HG02571 (cell line): ENCODE results near the gene PSKH1.
"Not testable (repeated sequence)": the region's sequence is repeated elsewhere in the genome, so short reads cannot be mapped to it uniquely, and the experiment has no call there.

ENCODE experiments used
- ATAC-seq: cut with Tn5 transposase; IDR thresholded peaks from one replicate; pipeline ENCODE4 v1.9.1; 2021; ENCODE audit warnings: mild to moderate bottlenecking, moderate library complexity; ENCODE audit not compliant: unreplicated experiment

The PSKH1 gene

DNA sequence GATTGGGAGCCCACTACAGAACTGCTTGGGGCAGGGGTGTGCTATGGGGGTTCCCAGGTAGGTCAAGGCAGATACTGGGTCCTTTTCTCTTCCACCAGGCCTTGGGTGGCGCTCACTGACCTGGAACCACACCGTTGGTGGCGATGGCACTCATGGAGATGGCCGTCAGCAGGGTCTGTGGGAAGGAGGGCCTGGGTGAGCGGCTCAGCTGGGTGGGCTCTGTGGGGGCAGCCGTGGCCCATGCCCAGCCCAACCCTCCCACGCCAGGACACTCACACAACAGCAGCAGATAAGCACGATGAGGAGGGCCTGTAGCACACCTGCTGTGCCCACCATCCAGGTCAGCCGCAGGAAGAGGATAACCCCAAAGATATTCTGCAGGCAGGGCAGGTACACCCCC lies 64.6 kb downstream of the PSKH1 start:
- ATAC-seq, result no peak

DNA sequence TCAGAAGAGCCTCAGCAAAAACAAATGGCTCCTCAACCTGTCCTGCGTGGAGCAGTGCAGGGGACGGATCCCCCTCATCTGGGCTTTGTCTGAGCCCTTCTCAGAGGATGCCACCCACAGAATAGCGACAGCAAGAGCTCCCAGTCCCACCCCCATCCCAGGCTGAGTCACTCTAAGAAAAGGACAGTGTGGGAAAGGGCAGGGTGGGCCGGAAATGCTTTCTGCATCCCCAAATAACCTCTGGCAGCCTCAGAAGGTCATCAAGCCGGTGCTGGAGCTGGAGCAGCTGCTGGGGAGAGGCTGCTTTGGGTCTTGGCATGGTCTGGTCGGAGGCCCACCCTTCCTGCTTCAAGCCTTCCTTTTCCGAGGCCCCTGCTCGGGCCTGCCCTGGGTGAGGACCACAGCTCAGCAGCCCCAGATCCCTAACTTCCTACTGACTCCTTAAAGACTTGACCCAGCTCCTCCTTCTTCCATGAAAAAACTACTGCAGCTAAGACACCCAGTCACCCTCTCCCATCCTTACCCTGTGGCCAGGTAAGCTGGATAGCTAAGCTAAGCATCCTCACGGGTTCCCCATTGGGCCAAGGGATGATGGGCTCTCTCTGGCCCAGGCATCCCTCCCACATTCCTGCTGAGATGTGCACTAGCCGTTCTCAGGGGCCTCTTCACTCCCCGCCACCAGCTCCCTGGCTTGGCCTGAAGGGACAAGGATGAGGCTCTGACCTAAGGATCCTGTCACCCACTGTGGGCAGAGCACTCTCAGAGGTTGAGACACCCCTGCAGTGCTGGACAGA lies 66.7 kb downstream of the PSKH1 start:
- ATAC-seq, result no peak

DNA sequence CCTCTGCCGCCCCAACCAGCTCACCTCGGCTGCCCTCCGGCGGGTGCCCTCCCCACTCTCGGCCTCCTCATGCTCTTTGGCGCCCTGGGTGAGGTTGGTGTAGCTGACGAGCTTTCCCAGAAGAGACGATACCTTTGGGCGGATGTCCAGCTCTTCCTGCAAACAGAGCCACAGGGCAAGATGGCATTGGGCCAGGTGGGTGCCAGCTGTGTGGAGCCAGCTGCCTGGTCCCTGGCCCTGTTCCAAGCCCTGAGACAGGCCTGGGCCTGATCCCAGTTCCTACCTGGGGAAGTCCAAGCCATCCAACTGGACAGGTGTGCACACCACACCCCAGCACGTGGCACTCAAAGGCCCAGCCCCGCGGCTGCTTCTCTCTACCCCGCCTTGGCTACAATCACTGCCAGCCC lies 68.5 kb downstream of the PSKH1 start:
- ATAC-seq, result no peak

DNA sequence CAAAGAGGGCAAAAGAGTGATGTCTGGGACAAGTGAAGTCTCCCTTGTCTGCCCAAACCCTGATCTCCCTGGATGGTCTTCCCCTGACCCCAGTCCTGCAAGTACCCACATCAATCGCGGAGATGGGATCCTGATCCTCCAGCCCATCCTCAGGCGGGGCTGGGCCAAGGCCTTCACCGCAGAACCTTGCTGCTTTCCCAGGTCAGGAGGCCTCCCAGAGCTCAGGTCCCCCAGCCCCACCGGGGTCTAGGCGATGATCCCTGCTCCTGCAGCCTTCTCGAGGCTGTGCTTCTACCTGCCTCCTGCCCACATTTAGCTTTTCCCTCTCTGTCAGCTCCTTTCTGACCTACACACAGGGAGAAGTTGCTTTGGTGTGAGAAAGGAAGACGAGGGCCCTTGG lies 69.1 kb downstream of the PSKH1 start:
- no peak for ATAC-seq

DNA sequence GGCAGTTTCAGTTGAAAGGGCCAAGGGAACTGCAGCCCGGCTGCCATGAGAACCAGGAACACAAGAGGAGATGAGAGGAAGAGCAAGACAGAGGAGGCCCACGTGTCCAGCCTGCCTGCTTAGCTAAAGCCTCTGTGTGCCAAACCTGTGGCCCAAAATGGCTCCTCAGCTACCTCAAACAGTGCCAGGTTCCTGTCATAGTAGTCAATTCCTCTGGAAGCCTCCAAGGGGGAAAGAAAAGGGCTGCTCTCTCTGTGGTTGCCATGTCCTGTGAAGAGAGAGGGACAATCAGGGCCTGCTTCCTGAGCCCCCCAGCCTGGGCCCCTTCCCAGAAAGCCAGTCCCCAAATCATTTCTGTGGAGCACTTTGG lies 70.2 kb downstream of the PSKH1 start:
- ATAC-seq, result no peak

DNA sequence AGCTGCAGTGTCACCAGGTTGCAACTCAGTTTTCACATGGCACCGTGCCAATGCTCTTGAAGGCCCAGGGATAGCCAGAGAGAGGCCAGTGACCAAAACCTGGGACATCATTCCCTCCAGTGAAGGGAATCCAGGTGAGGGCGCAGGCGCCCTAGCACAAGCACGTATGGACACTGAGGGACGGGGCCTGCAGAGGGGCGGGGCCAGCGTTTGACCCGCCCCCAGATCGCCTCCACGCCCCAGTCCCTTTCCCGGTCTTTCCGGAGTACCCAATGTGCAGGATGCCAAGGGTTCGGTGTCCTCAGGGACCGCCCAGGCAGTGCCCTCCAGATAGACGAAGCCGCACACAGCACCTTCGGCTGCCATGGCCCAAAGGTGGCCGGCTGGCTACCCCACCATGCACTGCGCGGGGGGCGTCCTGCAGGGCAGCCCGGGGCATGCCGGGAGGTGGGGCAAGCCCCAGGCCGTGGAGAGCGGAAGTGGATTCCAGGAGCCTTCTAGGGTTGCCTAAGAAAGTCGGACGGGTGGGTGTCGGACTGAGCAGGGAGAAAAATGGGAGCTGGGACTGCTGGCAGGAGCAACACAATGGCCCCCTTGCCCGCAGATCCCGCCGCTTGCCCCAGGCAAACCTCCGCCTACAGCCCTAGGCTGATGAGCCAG lies 70.7 kb downstream of the PSKH1 start:
- no peak for ATAC-seq

DNA sequence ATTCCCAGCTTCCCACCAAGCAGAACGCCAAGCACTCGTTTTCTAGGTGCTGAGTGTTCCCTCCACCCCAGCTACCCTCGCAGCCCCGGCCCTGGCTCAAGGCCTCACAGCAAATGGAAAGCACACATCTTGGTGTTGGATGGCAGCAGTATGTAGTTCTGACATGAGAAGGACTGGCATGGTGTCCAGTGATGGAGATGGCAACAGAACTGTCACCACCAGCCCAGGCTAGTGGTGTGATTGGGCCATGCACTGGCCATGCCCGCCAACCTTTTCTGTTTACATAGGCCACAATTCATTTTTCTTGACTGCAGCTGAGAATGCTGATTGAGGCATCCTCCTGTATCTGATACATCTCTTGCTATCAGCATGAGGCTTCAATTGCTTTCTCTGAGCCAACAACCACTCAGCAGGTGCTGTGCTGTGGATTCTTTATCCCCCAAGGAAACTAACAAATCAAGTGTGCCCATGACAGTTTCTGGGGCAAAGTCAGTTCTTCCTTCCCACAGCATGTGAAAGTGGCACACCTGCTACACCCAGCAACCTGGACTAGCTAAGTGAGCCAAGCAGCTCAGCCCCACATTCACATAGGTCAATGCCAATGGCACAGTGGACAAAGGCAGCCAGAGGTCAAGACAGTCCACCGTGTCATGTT lies 71.5 kb downstream of the PSKH1 start:
- no peak for ATAC-seq

DNA sequence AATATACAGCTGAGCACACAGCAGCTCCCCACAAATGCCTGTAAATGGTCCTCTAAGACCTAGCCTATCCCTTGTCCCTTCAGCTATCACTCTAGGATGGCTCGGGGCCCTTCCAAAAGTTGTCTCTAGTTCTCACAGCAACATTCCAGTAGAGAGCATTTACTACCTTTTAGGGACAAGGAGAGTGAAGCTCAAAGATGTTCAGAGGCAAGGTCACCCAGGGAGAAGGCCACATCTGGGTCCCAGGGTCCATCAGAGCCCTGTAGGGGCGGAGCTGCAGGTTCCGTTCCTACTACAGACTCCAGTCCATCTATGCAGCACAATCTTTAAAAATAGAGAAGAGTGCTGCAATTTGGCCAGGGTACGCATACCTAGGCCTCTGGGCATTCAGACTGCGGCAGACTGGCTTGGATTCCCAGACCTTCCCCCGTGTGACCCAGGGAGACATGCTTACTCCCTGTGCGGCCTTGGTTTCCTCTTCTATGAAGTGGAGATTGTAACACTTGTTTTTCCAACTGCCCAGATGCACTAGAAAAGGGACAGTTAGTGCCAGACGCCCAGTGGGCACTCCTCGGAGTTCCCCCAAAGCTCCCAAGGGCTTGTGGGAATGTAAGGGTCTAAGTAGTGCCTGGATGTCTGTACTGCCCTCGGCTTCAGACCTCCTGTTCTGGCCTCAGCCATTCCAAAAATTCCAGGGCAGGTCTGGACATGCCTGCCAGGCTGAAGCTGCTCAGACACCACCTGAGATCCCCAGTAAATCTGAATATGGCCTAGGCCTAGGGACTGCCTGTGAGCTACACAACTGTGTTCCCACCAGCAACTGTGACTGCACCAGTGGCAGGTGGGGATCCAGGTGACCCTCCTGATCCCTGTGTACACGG lies 72.9 kb downstream of the PSKH1 start:
- ATAC-seq, result no peak

DNA sequence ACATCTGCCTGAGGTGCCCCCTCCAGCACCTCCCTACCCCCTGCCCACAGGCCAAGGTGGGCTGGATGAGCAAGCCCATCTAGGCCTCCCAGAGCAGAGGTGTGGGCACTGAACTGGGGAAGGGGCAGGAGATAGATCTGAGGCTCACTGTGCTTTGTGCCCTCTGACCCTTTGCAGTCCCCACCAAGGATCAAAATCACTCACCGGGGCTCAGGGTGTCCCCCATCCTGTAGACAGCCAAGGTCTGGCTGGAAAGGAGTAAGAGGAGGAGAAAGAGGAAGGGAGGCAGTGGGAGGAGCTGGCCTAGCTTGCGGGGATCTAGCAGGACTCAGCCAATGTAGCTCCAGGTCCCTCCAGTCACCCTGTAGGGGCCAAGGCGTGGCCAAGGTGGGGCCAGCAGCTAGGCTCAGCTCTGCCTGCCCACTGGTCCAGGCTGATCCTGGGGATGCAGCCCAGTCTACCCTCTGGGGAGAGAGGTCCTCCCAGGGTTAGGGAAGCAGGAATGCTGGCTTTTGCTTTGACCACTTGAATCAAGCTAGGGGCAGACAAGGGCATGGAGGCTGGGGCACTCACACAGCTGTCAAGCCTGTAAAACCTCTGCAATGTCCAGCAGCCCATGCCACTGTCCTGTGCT lies 73.6 kb downstream of the PSKH1 start:
- no peak for ATAC-seq

DNA sequence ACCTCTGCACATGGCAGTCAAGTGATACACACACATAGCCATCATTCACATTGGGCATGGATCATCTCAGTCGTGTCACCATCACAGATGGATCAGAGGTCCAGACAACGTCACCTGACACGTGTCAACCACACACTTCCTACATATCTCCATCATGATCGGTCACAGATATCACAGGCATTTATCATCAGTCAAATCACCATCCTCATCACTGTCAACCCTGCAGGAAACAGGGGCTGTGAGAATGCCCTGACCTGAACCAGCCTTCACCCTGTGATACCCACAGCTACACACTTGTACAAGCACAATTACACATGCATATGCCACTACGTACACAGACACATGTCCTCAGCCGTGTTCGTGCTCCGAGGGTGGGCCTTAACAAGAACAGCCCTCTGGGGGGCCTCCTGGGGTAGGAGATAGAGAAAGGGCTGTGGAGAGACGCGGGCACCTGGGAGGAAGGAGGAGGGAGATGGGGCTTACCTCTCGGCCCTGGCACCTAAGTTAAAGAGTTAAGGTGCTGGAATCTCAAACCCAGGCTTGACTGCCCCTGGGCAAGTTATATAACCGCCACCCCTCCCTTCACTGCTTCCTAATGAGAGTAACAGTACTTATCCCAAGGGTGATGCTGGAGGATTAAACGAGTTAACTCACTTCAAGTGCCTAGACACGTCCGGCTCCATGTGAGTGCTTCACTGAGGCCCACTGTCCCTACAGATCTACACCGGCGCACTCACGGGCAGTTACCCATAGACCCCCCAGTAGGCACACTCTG lies 74.3 kb downstream of the PSKH1 start:
- ATAC-seq, result no peak

DNA sequence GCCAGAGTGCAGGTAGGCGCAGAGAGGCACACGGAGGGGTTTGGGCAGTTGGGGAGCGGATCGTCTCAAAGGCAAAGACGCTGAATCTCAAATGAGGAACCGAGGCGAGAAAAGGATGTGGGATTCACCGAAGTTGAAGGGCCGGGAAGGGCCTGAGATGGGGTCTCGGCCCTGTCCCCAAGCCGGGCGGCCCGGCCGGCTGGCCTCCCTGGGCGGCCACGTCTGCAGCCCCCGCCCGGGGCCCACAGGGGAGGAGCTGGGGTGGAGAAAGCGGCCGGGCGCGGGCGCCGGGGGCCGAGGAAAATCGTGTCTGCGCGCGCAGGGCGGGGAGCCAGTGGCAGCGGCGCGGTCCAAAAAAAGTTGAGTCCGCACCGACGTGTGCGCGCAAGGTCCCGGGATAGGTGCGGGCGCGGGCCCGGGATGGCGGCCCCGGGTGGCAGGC lies 74.9 kb downstream of the PSKH1 start:
- ATAC-seq, result peak; percentile 19

DNA sequence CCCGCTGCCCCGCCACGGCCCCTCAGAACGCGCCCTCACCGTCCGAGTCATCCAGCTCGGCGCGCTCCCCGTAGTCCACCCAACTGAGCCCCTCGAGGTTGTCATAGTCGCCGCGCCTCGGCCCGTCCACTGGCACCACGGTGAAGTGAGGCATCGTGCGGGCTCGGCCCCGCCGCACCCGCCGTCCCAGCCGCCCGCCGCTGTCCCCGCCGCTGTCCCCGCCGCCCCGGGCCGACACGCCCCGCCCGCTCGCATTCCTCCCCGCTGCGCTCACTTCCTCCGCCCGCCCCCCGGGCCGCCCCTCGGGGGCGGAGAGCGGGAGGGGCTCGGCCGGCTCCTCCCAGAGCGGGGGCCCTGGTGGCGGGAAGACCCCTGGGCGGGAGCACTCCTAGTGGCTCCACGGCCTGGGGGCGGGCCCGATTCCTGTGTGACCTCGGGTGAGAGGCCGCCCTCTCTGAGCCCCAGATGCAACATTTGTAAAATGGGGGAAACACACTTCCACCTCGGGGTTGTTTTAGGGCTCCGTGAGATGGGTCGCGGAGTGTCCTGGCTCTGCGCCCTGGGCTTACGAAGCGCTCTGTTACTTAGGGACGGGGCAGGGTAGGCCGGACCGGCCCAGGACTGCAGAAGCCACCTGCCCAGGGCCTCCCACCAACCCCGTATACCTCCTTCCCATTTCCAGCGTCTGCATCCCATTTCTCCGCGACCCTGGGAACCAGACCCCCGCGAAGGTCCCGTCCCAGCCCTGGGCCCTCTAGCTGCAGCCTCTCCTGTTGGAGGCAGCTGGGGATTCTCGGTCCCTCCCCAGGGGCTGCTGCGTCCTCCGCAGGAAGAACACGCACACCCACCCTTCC lies 75.6 kb downstream of the PSKH1 start, which contains the start of gene SLC12A4:
Gene SLC12A4, minus strand, starts transcription at position 238 of the 854 bp plus-strand sequence. Its CDS starts 84 bp downstream, at position 154.
- peak; percentile 59 for ATAC-seq

DNA sequence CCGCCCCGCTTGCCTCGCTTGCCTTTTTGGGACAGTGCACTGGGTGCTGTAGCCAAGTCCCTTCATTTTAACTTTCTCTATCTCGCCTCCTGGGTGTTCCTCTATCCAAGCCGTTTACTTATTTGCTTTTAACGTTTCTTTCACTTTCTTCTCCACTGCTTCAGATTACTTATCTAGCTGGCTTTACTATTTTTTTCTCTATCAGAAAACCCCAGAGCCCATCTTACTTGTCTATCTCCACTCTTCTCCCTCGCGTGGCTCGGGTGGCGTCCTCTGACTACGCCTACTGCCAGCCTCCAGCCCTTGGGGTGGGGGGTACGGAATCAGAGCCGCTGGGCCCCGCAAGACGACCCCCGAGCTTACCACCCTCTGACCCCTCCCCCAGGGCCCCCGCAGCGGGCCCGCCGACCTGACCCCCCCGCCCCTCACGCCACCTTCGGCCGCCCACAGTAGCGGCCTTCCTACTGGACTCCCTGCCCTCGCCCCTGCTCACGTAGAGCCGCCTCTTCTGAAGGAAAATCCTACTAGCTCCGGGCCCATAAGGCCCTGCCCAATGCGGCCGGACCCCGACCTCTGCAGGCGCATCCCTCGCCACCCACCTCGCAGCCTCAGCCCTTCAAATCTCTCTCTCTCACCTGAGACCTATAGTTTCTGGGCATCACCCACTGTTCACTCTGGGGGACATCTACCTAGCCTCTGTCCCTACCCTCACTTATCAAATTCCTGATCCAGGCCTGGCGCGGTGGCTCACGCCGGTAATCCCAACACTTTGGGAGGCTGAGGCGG lies 76.4 kb downstream of the PSKH1 start:
- ATAC-seq, result no peak

DNA sequence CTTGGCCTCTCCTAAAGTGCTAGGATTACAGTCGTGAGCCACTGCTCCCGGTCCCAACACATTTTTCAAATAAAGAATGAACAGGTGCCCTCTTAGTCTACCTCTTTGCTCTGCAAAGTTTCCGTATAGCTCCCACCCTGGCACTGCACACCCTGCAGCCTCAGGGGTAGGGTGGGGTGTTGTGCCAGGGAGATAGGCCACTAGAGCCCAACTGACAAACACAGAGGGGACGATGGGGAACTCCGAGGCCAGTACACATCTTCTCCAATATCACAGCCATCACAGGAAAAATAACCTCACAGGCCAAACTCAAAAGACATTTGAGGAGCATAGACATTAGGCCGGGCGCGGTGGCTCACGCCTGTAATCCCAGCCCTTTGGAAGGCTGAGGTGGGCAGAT lies 78.1 kb downstream of the PSKH1 start:
- no peak for ATAC-seq

DNA sequence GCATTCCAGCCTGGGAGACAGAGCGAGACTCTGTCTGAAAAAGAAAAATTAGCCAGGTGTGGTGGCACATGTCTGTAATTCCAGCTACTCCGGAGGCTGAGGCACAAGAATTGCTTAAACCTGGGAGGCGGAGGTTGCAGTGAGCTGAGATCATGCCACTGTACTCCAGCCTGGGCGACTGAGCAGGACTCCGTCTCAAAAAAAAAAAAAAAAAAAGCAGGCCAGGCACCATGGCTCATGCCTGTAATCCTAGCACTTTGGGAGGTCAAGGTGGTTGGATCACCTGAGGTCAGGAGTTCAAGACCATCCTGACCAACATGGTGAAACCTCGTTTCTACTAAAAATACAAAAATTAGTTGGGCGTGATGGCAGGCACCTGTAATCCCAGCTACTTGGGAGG lies 79.2 kb downstream of the PSKH1 start:
- ATAC-seq, result not testable (repeated sequence)

DNA sequence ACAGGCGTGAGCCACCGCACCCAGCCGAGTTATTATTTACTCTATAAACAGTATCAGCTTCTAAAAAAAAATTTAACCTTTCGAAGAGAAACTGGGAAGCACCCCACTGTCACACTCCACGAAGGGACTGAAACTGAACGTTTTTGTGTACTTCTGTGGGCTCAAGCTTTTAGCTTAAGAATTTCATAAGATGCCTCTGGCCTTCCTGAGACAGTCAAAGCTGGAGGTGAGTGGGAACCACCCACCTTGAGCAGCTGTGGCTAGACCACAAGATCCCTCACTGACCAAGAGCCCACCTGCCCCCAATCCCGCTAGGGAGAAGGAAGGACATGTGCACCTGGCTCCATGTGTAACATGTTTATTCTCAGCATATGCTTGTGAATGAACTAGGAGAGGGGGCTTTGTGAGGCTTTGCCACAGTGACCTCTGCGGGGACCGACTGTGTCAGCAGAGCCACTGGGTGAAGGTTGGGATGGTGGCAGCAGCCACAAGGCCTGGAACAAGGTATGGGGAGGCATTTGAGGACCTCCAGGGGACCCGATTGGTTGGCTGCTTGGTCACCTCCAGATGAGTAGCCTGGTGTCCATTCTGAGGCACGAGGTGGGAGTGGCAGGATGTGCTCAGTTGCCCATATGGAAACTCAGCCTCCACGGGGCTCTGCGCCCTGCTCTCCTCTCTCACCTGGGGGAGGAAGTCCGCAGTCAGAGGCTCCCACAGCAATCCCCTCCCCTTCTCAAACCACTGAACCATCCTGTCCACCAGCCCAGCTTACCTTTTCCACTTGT lies 82.5 kb downstream of the PSKH1 start:
- no peak for ATAC-seq

DNA sequence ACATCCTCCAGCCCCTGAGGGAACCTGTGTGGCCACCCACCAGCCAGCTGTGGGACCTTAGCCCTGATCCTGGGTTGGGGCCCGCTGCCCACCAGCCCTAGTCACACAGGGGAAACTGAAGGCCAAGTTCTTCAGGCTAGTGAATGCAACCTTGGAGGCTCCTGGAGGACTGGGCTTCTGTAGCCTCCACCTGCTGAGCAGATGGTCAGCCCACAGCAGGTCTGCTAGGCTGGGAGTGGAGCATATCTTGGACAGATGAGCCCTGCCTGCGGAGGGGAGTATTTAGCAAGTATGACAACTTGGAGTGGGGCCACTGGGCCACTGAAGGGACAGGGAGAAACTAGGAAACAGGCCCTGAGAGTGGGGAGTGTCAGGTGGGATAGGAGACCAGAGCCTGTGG lies 83.2 kb downstream of the PSKH1 start:
- no peak for ATAC-seq
